ENCODE data around the gene WDR27. TPM values are rescaled to one million over a fixed set of nuclear protein-coding genes. Genes with fewer than 3 reads are reported as not detected.
"Not testable (repeated sequence)": the region's sequence is repeated elsewhere in the genome, so short reads cannot be mapped to it uniquely, and the experiment has no call there.

Gene WDR27
- total RNA-seq, 1 donor from 2014 or later, result 7.2 TPM

GRCh38 chr6:169469028-169469427 lies 232.8 kb downstream of the WDR27 start:
- DNase-seq (ENCODE audit: low spot score), result no peak
- intact Hi-C loops (cut with DNase I), result no loop called here

- intact Hi-C loops (cut with DNase I); DNase-seq (ENCODE audit: low spot score): not testable (repeated sequence)
Measured at GRCh38 chr6:169467755-169468154, 234.1 kb downstream of the WDR27 start.

- DNase-seq (ENCODE audit: low spot score); intact Hi-C loops (cut with DNase I): not testable (repeated sequence)
Measured at GRCh38 chr6:169466256-169466655, 235.6 kb downstream of the WDR27 start.

GRCh38 chr6:169457762-169458161 lies 244.1 kb downstream of the WDR27 start:
- no peak for DNase-seq (ENCODE audit: low spot score)
- intact Hi-C loops (cut with DNase I), result no loop called here

GRCh38 chr6:169456840-169457239 lies 245.0 kb downstream of the WDR27 start:
- no peak for DNase-seq (ENCODE audit: low spot score)
- intact Hi-C loops (cut with DNase I), result no loop called here

GRCh38 chr6:169455470-169455869 lies 246.4 kb downstream of the WDR27 start:
- intact Hi-C loops (cut with DNase I), result no loop called here
- no peak for DNase-seq (ENCODE audit: low spot score)

GRCh38 chr6:169454872-169455204 lies 247.0 kb downstream of the WDR27 start:
- intact Hi-C loops (cut with DNase I), result no loop called here

GRCh38 chr6:169454204-169454871 lies 247.5 kb downstream of the WDR27 start:
- intact Hi-C loops (cut with DNase I), result no loop called here
- DNase-seq (ENCODE audit: low spot score), result no peak

More at GRCh38 chr6:169454872-169455204, 247.0 kb downstream of the WDR27 start:
- no peak for DNase-seq (ENCODE audit: low spot score)

GRCh38 chr6:169452869-169453620 lies 248.8 kb downstream of the WDR27 start:
- intact Hi-C loops (cut with DNase I), result no loop called here
- no peak for DNase-seq (ENCODE audit: low spot score)

GRCh38 chr6:169452117-169452868 lies 249.5 kb downstream of the WDR27 start:
- no peak for DNase-seq (ENCODE audit: low spot score)
- intact Hi-C loops (cut with DNase I), result no loop called here

GRCh38 chr6:169451065-169451838 lies 250.6 kb downstream of the WDR27 start:
- intact Hi-C loops (cut with DNase I), result no loop called here
- no peak for DNase-seq (ENCODE audit: low spot score)

- DNase-seq (ENCODE audit: low spot score), result no peak
- intact Hi-C loops (cut with DNase I), result no loop called here
Measured at GRCh38 chr6:169450097-169450496, 251.7 kb downstream of the WDR27 start.

- intact Hi-C loops (cut with DNase I), result no loop called here
- DNase-seq (ENCODE audit: low spot score), result no peak
Measured at GRCh38 chr6:169449221-169449620, 252.6 kb downstream of the WDR27 start.

- DNase-seq (ENCODE audit: low spot score), result no peak
- intact Hi-C loops (cut with DNase I), result no loop called here
Measured at GRCh38 chr6:169445661-169446581, 255.9 kb downstream of the WDR27 start.

- intact Hi-C loops (cut with DNase I), result no loop called here
- DNase-seq (ENCODE audit: low spot score), result no peak
Measured at GRCh38 chr6:169445227-169445626, 256.6 kb downstream of the WDR27 start.

- no peak for DNase-seq (ENCODE audit: low spot score)
- intact Hi-C loops (cut with DNase I), result no loop called here
Measured at GRCh38 chr6:169441292-169441691, 260.5 kb downstream of the WDR27 start.

GRCh38 chr6:169439710-169440109 lies 262.1 kb downstream of the WDR27 start:
- no peak for DNase-seq (ENCODE audit: low spot score)
- intact Hi-C loops (cut with DNase I), result no loop called here

GRCh38 chr6:169434554-169434953 lies 267.3 kb downstream of the WDR27 start:
- intact Hi-C loops (cut with DNase I); DNase-seq (ENCODE audit: low spot score): not testable (repeated sequence)

- intact Hi-C loops (cut with DNase I), result no loop called here
- no peak for DNase-seq (ENCODE audit: low spot score)
Measured at GRCh38 chr6:169429001-169429400, 272.8 kb downstream of the WDR27 start.
